Cardiac fibroblast (primary cell): ENCODE data around the gene SEMA3B.
"Not testable (repeated sequence)": the region's sequence is repeated elsewhere in the genome, so short reads cannot be mapped to it uniquely, and the experiment has no call there.

Source experiments
- DNase-seq, 2 donors: peaks; one replicate each; pipeline versions ENCODE4 v3.0.0 to v3.0.0-alpha.2; 2010; ENCODE audit warnings: low read depth in 2 of 2
- H3K4me3 ChIP-seq, 2 donors: replicated peaks in 1 of 2; 1 replicate in 1 of 2; 2 replicates in 1 of 2; pipeline ENCODE4 v1.5.1; 2011; ENCODE audit warnings: low read depth in 2 of 2, low read length in 2 of 2, mild to moderate bottlenecking in 2 of 2, moderate library complexity in 1 of 2
- TF ChIP-seq, protein P1 (sequence below): IDR thresholded peaks from one replicate; pipeline ENCODE4 v1.5.1; 2011; ENCODE audit warnings: low read depth, mild to moderate bottlenecking, low read length, inconsistent platforms

The SEMA3B gene

DNA sequence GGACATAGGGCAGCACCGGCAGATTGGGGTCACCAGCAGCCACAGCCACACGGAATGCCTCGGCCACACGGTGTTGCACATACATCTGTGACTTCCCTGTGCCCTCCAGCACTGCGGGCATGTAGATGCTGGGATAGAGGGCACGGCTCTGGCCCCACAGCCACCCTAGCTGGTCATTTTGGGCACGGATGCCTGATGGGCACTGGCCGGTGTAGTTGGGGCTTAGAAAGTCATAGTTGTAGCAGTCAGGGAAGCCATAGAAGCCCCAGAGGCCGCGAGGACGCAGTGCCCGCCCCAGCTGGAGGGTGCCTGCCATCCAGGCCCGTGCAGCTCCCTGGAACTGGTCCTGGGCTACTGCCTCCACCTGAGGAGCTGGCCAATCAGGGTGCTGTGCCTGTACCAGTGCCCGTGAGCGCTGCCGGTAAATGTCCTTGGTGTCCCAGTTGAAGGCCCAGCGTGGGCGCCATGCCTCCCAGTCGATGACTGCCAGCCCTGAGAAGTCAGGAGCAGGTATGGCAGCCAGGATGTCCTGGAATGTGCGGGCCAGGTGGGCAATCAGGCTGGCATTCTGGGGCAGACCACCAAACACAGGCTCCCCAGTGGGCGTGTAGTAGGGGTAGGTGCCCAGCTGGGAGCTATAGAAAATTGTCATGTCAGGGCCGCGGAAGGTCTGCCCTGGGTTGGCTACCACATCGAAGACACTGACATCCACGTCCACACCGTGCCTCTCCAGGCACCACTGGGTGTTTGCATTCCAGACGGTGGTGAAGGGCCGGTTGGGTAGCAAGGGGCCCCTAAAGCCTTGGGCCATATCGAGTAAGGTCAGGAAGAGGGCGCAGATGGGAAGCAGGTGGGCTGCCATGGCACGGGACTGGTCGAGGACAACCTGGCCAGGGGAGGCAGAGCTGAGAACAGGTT is 33.4 kb downstream of the SEMA3B start:
- DNase-seq, result no peak
- TF ChIP-seq, protein P1, sequence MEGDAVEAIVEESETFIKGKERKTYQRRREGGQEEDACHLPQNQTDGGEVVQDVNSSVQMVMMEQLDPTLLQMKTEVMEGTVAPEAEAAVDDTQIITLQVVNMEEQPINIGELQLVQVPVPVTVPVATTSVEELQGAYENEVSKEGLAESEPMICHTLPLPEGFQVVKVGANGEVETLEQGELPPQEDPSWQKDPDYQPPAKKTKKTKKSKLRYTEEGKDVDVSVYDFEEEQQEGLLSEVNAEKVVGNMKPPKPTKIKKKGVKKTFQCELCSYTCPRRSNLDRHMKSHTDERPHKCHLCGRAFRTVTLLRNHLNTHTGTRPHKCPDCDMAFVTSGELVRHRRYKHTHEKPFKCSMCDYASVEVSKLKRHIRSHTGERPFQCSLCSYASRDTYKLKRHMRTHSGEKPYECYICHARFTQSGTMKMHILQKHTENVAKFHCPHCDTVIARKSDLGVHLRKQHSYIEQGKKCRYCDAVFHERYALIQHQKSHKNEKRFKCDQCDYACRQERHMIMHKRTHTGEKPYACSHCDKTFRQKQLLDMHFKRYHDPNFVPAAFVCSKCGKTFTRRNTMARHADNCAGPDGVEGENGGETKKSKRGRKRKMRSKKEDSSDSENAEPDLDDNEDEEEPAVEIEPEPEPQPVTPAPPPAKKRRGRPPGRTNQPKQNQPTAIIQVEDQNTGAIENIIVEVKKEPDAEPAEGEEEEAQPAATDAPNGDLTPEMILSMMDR, result no peak
- no peak overlapping the region for H3K4me3 ChIP-seq

- H3K4me3 ChIP-seq, result no peak within 1 kb of the TSS
- DNase-seq, result peak; percentile 31 to 67
- TF ChIP-seq, protein P1, result peak; percentile 2
These were observed 34.3 kb downstream of the SEMA3B start, which contains the start of gene HYAL1 for GRCh38 chr3:50303013-50303815. TSS of gene HYAL1 (minus strand) at chr3:50303574. CDS start at chr3:50302956, 618 bp downstream.

- H3K4me3 ChIP-seq, result no peak overlapping the region
- no peak for DNase-seq
- TF ChIP-seq, protein P1, result no peak
These were observed 35.7 kb downstream of the SEMA3B start for GRCh38 chr3:50304601-50305000.

- not testable (repeated sequence) for H3K4me3 ChIP-seq, DNase-seq
These were observed 43.1 kb downstream of the SEMA3B start for GRCh38 chr3:50312041-50312440.

GRCh38 chr3:50314342-50314741 is 45.4 kb downstream of the SEMA3B start:
- DNase-seq, result no peak
- H3K4me3 ChIP-seq, result no peak overlapping the region
- TF ChIP-seq, protein P1, result no peak

DNA sequence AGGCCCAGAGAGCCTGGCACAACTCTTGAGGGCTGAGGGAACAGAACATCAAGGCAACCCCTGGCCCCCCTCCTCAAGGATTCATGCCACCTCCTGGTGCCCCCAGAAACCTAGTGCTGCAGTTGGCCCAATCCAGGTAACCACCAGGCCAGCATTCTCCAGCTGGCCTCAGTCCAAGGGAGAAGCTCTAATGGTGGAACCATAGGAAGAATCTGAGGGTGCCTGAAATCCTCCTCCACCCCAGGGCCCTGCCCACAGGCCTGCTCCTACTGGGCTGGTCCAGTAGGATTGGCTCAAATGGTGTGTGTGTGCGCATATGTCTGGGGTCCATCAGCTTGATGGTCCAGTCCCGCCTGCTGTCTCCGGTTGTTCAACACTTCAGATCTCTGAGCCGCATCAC is 45.9 kb downstream of the SEMA3B start:
- TF ChIP-seq, protein P1, result no peak
- no peak overlapping the region for H3K4me3 ChIP-seq
- DNase-seq, result no peak

DNA sequence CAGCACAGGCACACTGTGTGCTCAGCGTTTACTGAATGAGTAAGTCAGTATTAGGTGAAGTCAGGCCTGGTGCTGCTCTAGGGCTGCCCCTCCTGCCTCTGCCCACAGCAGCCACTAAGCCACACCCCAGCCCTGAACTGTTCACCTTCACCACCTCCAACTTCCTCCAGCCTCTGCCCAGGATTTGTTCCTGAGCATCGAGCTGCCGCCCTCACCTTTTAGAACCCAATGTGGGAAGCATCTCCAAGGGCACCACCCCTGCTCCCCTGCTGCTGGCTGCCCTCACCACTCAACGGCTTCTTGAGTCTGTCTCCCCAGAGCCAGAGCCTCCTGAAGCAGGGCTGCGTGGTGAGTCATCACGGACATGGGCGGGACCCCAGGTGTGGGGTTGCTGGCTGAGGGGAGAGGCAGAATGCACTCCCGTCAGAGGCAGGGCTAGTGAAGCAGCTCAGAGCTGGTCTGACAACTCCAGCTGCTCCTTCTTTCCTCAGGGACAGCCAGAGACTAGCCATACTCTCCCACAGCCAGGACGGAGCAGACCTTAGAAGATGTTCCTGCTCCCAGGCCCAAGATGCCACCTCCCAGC is 47.8 kb downstream of the SEMA3B start:
- TF ChIP-seq, protein P1, result no peak
- DNase-seq, result peak in 1 of 2 donors; percentile 40
- no peak overlapping the region for H3K4me3 ChIP-seq
